ENCODE measurements around the gene HSDL2. TPM values are rescaled to one million over a fixed set of nuclear protein-coding genes. Genes with fewer than 3 reads are reported as not detected.
"Not testable (repeated sequence)": the region's sequence is repeated elsewhere in the genome, so short reads cannot be mapped to it uniquely, and the experiment has no call there.

The HSDL2 gene
- total RNA-seq, 1 donor from 2014 or later, result 43.8 TPM

GRCh38 chr9:112501287-112501686, 121.4 kb downstream of the HSDL2 start:
- no peak for DNase-seq

GRCh38 chr9:112502175-112502946, 122.5 kb downstream of the HSDL2 start:
- no peak for DNase-seq

GRCh38 chr9:112503170-112503569, 123.3 kb downstream of the HSDL2 start:
- no peak for DNase-seq

GRCh38 chr9:112505086-112505485, 125.2 kb downstream of the HSDL2 start:
- no peak for DNase-seq

- no peak for DNase-seq
These were observed 125.7 kb downstream of the HSDL2 start for GRCh38 chr9:112505607-112506006.

- no peak for DNase-seq
These were observed 126.7 kb downstream of the HSDL2 start for GRCh38 chr9:112506571-112506970.

- DNase-seq, result no peak
These were observed 127.2 kb downstream of the HSDL2 start for GRCh38 chr9:112507001-112507680.

GRCh38 chr9:112508377-112508776, 128.5 kb downstream of the HSDL2 start:
- DNase-seq, result peak; percentile 24

GRCh38 chr9:112512377-112512776, 132.5 kb downstream of the HSDL2 start:
- DNase-seq, result not testable (repeated sequence)

- no peak for DNase-seq
These were observed 136.9 kb downstream of the HSDL2 start for GRCh38 chr9:112516769-112517168.

GRCh38 chr9:112520069-112520468, 140.2 kb downstream of the HSDL2 start:
- no peak for DNase-seq

- no peak for DNase-seq
These were observed 140.7 kb downstream of the HSDL2 start for GRCh38 chr9:112520656-112521055.

Other genes starting within 250 kb of the HSDL2 start
- gene SUSD1, start 204.8 kb upstream of the HSDL2 start, total RNA-seq, result 16.1 TPM
- gene PTBP3, start 46.5 kb upstream of the HSDL2 start, total RNA-seq, result 49.7 TPM
- 6.6 TPM for gene KIAA1958, start 106.7 kb downstream of the HSDL2 start, total RNA-seq